GM12864 (cell line): ENCODE data around the gene LRRFIP1.
"Not testable (repeated sequence)": the region's sequence is repeated elsewhere in the genome, so short reads cannot be mapped to it uniquely, and the experiment has no call there.

ENCODE experiments used
- DNase-seq: peaks from one replicate; pipeline ENCODE4 v3.0.0-alpha.2; 2011; ENCODE audit warnings: low read depth
- H3K4me3 ChIP-seq: 2 replicates; pipeline ENCODE4 v1.5.1; 2011; ENCODE audit warnings: mild to moderate bottlenecking, low read depth, low read length, control low read depth
- TF ChIP-seq, protein P1 (sequence below): IDR thresholded peaks from 2 replicates; pipeline ENCODE4 v1.5.1; 2011; ENCODE audit warnings: low read depth, mild to moderate bottlenecking, moderate library complexity, low read length, control low read depth, inconsistent platforms; ENCODE audit errors: missing control alignments

The LRRFIP1 gene

DNA sequence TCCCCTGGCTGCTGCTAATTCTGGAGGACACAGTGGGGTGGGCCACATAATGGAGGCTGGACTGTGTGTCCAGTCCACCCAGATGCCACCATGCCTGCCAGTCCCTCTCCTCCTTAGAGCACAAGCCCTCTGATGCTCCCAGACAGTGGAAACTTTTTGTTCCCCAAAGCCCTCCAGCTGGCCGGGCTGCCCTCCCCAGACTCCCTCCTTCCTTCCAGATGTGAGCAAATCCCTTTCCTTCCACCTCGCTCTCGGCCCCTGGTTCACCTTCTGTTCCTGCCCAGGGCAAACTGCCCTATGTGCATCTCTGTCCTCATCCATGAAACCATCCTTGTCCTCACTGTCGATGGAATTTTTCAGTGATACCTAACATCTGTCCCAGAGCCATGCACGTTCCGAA, 33.9 kb downstream of the LRRFIP1 start:
- no peak for DNase-seq
- TF ChIP-seq, protein P1, sequence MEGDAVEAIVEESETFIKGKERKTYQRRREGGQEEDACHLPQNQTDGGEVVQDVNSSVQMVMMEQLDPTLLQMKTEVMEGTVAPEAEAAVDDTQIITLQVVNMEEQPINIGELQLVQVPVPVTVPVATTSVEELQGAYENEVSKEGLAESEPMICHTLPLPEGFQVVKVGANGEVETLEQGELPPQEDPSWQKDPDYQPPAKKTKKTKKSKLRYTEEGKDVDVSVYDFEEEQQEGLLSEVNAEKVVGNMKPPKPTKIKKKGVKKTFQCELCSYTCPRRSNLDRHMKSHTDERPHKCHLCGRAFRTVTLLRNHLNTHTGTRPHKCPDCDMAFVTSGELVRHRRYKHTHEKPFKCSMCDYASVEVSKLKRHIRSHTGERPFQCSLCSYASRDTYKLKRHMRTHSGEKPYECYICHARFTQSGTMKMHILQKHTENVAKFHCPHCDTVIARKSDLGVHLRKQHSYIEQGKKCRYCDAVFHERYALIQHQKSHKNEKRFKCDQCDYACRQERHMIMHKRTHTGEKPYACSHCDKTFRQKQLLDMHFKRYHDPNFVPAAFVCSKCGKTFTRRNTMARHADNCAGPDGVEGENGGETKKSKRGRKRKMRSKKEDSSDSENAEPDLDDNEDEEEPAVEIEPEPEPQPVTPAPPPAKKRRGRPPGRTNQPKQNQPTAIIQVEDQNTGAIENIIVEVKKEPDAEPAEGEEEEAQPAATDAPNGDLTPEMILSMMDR, result no peak

DNA sequence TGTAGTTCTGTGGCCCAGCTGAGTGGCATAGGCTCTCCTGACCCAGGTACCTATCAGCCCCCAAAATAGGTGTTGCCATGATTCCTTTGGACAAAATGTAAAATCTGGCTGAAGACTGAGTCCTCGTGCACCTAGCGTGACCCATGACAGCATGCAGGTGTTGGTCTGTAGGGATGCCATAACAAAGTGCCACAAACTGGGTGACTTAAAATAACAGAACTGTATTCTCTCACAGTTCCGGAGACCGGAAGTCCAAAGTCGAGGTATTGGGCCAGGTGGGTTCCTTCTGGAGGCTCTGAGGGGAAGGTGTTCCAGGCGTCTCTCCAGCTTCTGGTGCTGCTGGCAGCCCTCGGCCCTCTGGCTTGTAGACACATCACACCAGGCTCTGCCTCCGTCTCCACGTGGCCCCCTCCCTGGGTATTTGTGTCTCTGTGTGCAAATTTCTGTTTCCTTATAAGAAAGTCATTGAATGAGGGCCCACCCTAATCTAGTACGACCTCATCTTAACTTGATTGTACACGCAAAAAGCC, 34.5 kb downstream of the LRRFIP1 start:
- DNase-seq, result no peak
- no peak overlapping the region for H3K4me3 ChIP-seq
- TF ChIP-seq, protein P1, result no peak

More for the DNA sequence above, 33.9 kb downstream of the LRRFIP1 start:
- H3K4me3 ChIP-seq, result no peak overlapping the region

DNA sequence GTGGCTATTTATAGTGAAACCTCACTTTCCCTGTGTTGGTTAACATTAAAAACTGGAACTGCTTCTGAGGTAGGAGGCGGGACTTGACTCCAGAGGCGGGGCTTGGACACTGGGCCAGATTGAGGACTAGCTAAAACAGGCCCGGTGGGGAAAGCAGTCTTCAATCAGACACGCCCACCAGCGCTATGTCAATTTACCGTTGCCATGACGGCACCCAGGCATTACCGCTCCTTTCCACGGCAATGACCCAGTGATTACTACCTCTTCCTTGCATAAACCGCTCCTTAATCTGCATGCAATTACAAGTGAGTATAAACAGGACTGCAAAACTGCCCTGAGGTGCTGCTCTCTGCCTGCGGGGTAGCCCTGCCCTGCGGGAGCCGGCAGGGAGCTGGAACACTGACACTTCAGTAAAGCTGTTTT, 35.3 kb downstream of the LRRFIP1 start:
- TF ChIP-seq, protein P1, result no peak
- H3K4me3 ChIP-seq, result no peak overlapping the region
- no peak for DNase-seq

DNA sequence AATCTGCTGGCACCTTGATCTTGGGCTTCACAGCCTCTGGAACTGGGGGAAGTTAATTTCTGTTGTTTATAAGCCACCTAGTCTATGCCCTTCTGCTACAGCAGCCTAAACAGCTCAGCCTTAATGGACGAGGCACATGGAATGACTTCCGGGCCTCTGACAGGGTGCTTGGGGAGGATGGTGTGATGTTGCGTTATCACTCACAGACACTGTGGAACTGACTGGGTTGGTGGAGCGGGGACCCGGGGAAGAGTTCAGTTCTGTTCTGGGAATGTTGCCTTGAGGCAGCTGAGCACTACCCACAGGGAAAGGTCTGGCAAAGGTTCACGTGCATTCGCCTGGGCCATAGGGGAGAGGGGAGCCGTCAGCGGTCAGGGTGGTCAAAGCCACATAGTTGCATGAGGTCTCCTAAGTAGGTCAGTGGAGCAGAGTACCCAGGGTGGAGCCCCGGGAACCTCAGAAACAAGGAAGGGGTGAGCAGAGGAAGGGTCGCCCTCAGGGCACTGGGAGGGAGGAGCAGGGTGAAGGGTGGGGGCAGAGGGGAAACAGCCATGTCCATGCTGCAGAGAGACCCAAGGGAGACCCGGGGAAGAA, 36.2 kb downstream of the LRRFIP1 start:
- H3K4me3 ChIP-seq, result no peak overlapping the region
- TF ChIP-seq, protein P1, result no peak
- DNase-seq, result no peak

DNA sequence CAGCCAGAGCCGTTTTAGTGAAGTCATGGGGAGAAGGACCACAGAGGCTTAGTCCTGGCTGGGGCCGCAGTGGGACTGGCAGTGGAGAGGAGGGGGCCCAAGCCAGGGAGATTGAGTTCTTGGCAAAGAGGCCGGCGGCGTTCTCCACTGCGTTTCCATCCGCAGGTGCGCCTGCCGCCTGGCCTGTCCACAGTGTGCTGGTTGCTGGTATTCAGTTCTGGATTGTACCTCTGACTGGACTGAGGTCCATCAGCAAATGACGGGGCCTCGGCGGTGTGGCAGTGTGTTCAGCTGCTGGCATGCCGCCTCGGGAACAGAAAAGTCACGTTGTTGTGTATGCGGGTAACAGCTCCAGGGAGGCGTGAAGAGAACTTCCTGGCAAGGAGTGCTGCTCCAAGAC, 36.8 kb downstream of the LRRFIP1 start:
- TF ChIP-seq, protein P1, result no peak
- no peak overlapping the region for H3K4me3 ChIP-seq
- no peak for DNase-seq

DNA sequence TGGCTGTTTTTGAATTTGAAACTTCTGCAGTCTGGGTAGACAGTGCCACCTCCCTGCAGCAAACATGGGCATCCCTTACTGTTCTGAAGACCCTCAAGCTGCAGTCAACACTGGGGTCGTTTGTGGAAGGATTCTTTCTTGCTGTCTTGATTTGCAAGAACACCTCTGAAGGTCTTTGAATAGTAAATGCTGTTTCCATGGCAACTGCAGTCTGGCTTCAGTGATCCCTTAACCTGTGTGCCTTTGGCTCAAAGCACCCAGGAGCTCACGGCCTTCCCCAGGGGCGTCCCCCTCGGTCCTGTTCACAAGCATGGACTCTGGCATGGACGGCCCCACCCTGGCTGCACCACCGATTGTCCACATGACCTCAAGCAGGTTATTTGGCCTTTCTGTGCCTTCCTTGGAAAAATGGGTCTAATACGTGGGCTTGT, 38.3 kb downstream of the LRRFIP1 start:
- DNase-seq, result no peak
- TF ChIP-seq, protein P1, result no peak
- no peak overlapping the region for H3K4me3 ChIP-seq

DNA sequence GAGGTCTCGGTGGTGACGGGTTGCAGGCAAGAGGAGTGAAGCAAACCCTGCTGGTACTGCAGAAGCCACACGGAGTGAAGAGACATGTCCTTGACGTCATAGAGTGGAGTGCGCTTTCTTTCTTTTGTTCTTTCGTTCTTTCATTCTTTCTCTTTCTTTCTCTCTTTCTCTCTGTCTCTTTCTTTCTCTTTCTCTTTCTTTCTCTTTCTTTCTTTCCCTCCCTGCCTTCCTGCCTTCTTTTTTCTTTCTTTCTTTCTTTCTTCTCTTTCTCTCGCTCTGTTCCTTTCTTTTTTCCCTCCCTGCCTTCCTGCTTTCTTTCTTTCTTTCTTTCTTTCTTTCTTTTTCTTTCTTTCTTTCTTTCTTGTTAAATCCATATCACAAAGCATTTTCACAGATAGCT, 39.2 kb downstream of the LRRFIP1 start:
- H3K4me3 ChIP-seq, result no peak overlapping the region
- TF ChIP-seq, protein P1, result no peak
- no peak for DNase-seq

DNA sequence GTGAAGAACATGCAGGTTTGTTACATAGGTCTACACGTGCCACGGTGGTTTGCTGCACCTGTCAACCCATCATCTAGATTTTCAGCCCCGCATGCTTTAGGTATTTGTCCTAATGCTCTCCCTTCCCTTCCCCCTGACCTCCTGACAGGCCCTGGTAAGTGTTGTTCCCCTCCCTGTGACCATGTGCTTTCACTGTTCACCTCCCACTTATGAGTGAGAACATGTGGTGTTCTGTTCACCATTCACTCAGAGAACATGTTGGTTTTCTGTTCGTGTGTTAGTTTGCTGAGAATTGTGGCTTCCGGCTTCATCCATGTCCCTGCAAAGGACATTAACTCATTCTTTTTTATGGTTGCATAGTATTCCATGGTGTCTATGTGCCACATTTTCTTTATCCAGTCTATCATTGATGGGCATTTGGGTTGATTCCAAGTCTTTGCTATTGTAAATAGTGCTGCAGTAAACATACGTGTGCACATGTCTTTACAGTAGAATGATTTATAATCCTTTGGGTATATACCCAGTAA, 39.7 kb downstream of the LRRFIP1 start:
- H3K4me3 ChIP-seq, DNase-seq: not testable (repeated sequence)
